ENCODE results near the gene OR4F6. TPM values are rescaled to one million over a fixed set of nuclear protein-coding genes. Genes with fewer than 3 reads are reported as not detected.
"Not testable (repeated sequence)": the region's sequence is repeated elsewhere in the genome, so short reads cannot be mapped to it uniquely, and the experiment has no call there.

Gene OR4F6
- polyA plus RNA-seq, 1 of the 3 experiments (the other 2 are of a cell fraction), result not detected

GRCh38 chr15:101784644-101785043 lies 18.7 kb upstream of the OR4F6 start:
- 29% methylated on average over 2 of the region's 2 CpGs for WGBS (ENCODE audit: low lambda C conversion rate)
- ChIA-PET POLR2A (no interaction called here), CTCF (interaction anchor here (0.6 kb wide), 1 partner anchor 43 kb away, joined by 3 read pairs; no protein-coding TSS in a partner anchor)
- Histone ChIP-seq H3K27me3 (ENCODE audit: insufficient read depth) (no peaks in the 10 kb centered on the region), H3K27ac (ENCODE audit: low read depth in 2 of 2, low read length in 1 of 2) (no peak overlapping the region), H3K9me2 (no peaks in the 10 kb centered on the region), H3F3A (replicated peaks; ENCODE audit: insufficient read depth) (no peaks in the 10 kb centered on the region), H3K4me1 (ENCODE audit: control insufficient read depth in 1 of 2, insufficient read depth in 2 of 2, low read depth in 1 of 2, low read length in 1 of 2) (no peaks in the 10 kb centered on the region), H3K4me2 (no peak overlapping the region), H3K36me3 (replicated peaks in 1 of 2; ENCODE audit: control insufficient read depth in 1 of 2, insufficient read depth in 2 of 2, low read length in 1 of 2) (no peaks in the 10 kb centered on the region), H2AFZ (ENCODE audit: low read depth) (no peak overlapping the region), H4K20me1 (ENCODE audit: insufficient read depth) (no peaks in the 10 kb centered on the region), H3K79me2 (ENCODE audit: insufficient read depth) (no peaks in the 10 kb centered on the region), H3K9me3 (no peaks in the 10 kb centered on the region), H3K9ac (no peak overlapping the region), H3K4me3 (ENCODE audit: low read depth in 2 of 2, low read length in 1 of 2) (no peak overlapping the region)
- TF ChIP-seq CHD2 (IDR thresholded peaks at IDR 0.05; ENCODE audit: low read length, partially characterized antibody) (no peak), RCOR1 (IDR thresholded peaks at IDR 0.05; ENCODE audit: low read length) (no peak), MAX (IDR thresholded peaks at IDR 0.05; ENCODE audit: low read depth) (no peak), MEF2A (IDR thresholded peaks at IDR 0.05; ENCODE audit: borderline replicate concordance, low read depth) (no peak), IRF3 (IDR thresholded peaks at IDR 0.05; ENCODE audit: low read depth, low read length) (no peak), TCF12 (IDR thresholded peaks at IDR 0.05) (no peak), TEAD4 (IDR thresholded peaks at IDR 0.05; ENCODE audit: borderline replicate concordance, insufficient read depth) (no peak), GATA2 (CRISPR knock-in tag; IDR thresholded peaks at IDR 0.05) (no peak), FOXJ3 (CRISPR knock-in tag; IDR thresholded peaks at IDR 0.05) (no peak), YY1 (IDR thresholded peaks at IDR 0.05; ENCODE audit: low read depth) (no peak)
- no peak for DNase-seq

- H3K4me1 ChIP-seq (ENCODE audit: control insufficient read depth in 1 of 2, insufficient read depth in 2 of 2, low read depth in 1 of 2, low read length in 1 of 2); CTCF ChIA-PET; H3K4me3 ChIP-seq (ENCODE audit: low read depth in 2 of 2, low read length in 1 of 2); DNase-seq; H3F3A ChIP-seq (replicated peaks; ENCODE audit: insufficient read depth); H4K20me1 ChIP-seq (ENCODE audit: insufficient read depth); H3K9me3 ChIP-seq; H3K79me2 ChIP-seq (ENCODE audit: insufficient read depth); H3K9me2 ChIP-seq; POLR2A ChIA-PET; H3K27ac ChIP-seq (ENCODE audit: low read depth in 2 of 2, low read length in 1 of 2); H3K4me2 ChIP-seq; H3K9ac ChIP-seq; H3K27me3 ChIP-seq (ENCODE audit: insufficient read depth); H3K36me3 ChIP-seq (replicated peaks in 1 of 2; ENCODE audit: control insufficient read depth in 1 of 2, insufficient read depth in 2 of 2, low read length in 1 of 2); H2AFZ ChIP-seq (ENCODE audit: low read depth): not testable (repeated sequence)
- WGBS (ENCODE audit: low lambda C conversion rate), result 32% methylated on average over 2 of the region's 2 CpGs
Observed at GRCh38 chr15:101786422-101786821, 16.9 kb upstream of the OR4F6 start.

- H3K79me2 ChIP-seq (ENCODE audit: insufficient read depth); H3K27ac ChIP-seq (ENCODE audit: low read depth in 2 of 2, low read length in 1 of 2); H3F3A ChIP-seq (replicated peaks; ENCODE audit: insufficient read depth); H3K4me1 ChIP-seq (ENCODE audit: control insufficient read depth in 1 of 2, insufficient read depth in 2 of 2, low read depth in 1 of 2, low read length in 1 of 2); H3K9me2 ChIP-seq; H3K4me3 ChIP-seq (ENCODE audit: low read depth in 2 of 2, low read length in 1 of 2); CTCF ChIA-PET; H3K27me3 ChIP-seq (ENCODE audit: insufficient read depth); DNase-seq; POLR2A ChIA-PET; H4K20me1 ChIP-seq (ENCODE audit: insufficient read depth); H3K9me3 ChIP-seq; H3K4me2 ChIP-seq; H3K9ac ChIP-seq; H3K36me3 ChIP-seq (replicated peaks in 1 of 2; ENCODE audit: control insufficient read depth in 1 of 2, insufficient read depth in 2 of 2, low read length in 1 of 2); H2AFZ ChIP-seq (ENCODE audit: low read depth): not testable (repeated sequence)
- WGBS (ENCODE audit: low lambda C conversion rate), result 34% methylated on average over 2 of the region's 2 CpGs
Observed at GRCh38 chr15:101788001-101788400, 15.3 kb upstream of the OR4F6 start.

GRCh38 chr15:101788503-101789269 lies 14.6 kb upstream of the OR4F6 start:
- H3K4me3 ChIP-seq (ENCODE audit: low read depth in 2 of 2, low read length in 1 of 2); H3K36me3 ChIP-seq (replicated peaks in 1 of 2; ENCODE audit: control insufficient read depth in 1 of 2, insufficient read depth in 2 of 2, low read length in 1 of 2); H3K9ac ChIP-seq; H3K27me3 ChIP-seq (ENCODE audit: insufficient read depth); H2AFZ ChIP-seq (ENCODE audit: low read depth); H3K9me2 ChIP-seq; DNase-seq; H3K4me2 ChIP-seq; H3F3A ChIP-seq (replicated peaks; ENCODE audit: insufficient read depth); CTCF ChIA-PET; H3K27ac ChIP-seq (ENCODE audit: low read depth in 2 of 2, low read length in 1 of 2); H3K79me2 ChIP-seq (ENCODE audit: insufficient read depth); H3K9me3 ChIP-seq; H3K4me1 ChIP-seq (ENCODE audit: control insufficient read depth in 1 of 2, insufficient read depth in 2 of 2, low read depth in 1 of 2, low read length in 1 of 2); POLR2A ChIA-PET; H4K20me1 ChIP-seq (ENCODE audit: insufficient read depth): not testable (repeated sequence)
- WGBS (ENCODE audit: low lambda C conversion rate), result 28% methylated on average over 4 of the region's 5 CpGs

GRCh38 chr15:101790748-101791147 lies 12.6 kb upstream of the OR4F6 start:
- H4K20me1 ChIP-seq (ENCODE audit: insufficient read depth); H3K4me1 ChIP-seq (ENCODE audit: control insufficient read depth in 1 of 2, insufficient read depth in 2 of 2, low read depth in 1 of 2, low read length in 1 of 2); DNase-seq; H3K79me2 ChIP-seq (ENCODE audit: insufficient read depth); H3K9me3 ChIP-seq; H3K36me3 ChIP-seq (replicated peaks in 1 of 2; ENCODE audit: control insufficient read depth in 1 of 2, insufficient read depth in 2 of 2, low read length in 1 of 2); CTCF ChIA-PET; H3K9ac ChIP-seq; H3K4me3 ChIP-seq (ENCODE audit: low read depth in 2 of 2, low read length in 1 of 2); H3K4me2 ChIP-seq; H2AFZ ChIP-seq (ENCODE audit: low read depth); H3K27ac ChIP-seq (ENCODE audit: low read depth in 2 of 2, low read length in 1 of 2); H3K27me3 ChIP-seq (ENCODE audit: insufficient read depth); POLR2A ChIA-PET; H3K9me2 ChIP-seq; H3F3A ChIP-seq (replicated peaks; ENCODE audit: insufficient read depth): not testable (repeated sequence)
- WGBS (ENCODE audit: low lambda C conversion rate), result 33% methylated on average over 1 of the region's 4 CpGs

All from SK-N-SH (cell line).